HepG2 (cell line): ENCODE data around the gene CIROP. TPM values are rescaled to one million over a fixed set of nuclear protein-coding genes. Genes with fewer than 3 reads are reported as not detected.

Experiments used
- ATAC-seq: fragments of 200-7000 bp; cut with Tn5 transposase; 3 replicates; pipeline ENCODE4 v1.9.1; 2020; ENCODE audit warnings: mild to moderate bottlenecking, moderate library complexity
- BruUV-seq: library from RNA; stranded (reverse); fragments of 400-500 nt; replicated peaks from 2 replicates; lab custom pipeline; 2021; lab: Mats Ljungman, UMichigan
- CTCF ChIA-PET: fragments of 300-600 bp; formaldehyde crosslinking; extraction: SDS; loops from one replicate; lab custom pipeline; 2021; ENCODE audit warnings: low total read pairs, inconsistent platforms, low intra/inter-chr PET ratio; lab: Yijun Ruan, JAX
- POLR2A ChIA-PET: fragments of 350-600 bp; sonication (Branson Sonifier 250); formaldehyde crosslinking; loops from one replicate; lab custom pipeline; 2020; ENCODE audit warnings: antibody characterized with exemption, inconsistent platforms; lab: Yijun Ruan, JAX
- DNase-seq: peaks from one replicate; pipeline ENCODE4 v3.0.0-alpha.2; 2015; ENCODE audit warnings: low spot score
- FAIRE-seq: peaks from 3 replicates; lab custom pipeline; 2011; peaks lifted over from hg19 to GRCh38; lab: Jason Lieb, UNC
- H2AFZ ChIP-seq: one replicate; pipeline ENCODE4 v1.6.1; 2011; ENCODE audit warnings: low read length, inconsistent platforms
- H3K27ac ChIP-seq: fragments of 300-600 bp; 3 replicates; pipeline ENCODE4 v1.8.0; 2011; ENCODE audit warnings: mixed run types, mild to moderate bottlenecking, mixed read lengths, low read length, inconsistent platforms; ENCODE audit not compliant: insufficient read depth; ENCODE audit errors: extremely low read length
- H3K27me3 ChIP-seq, 2 experiments: fragments of 200-600 bp in 1 of 2; 2 replicates in 1 of 2; 3 replicates in 1 of 2; pipeline versions ENCODE4 v1.6.0 to v1.8.0; 2011; ENCODE audit warnings: low read length in 2 of 2, mild to moderate bottlenecking in 2 of 2, moderate library complexity in 2 of 2, inconsistent platforms in 1 of 2; ENCODE audit not compliant: insufficient read depth in 2 of 2, control insufficient read depth in 1 of 2
- H3K36me3 ChIP-seq, 2 experiments: fragments of 200-600 bp in 1 of 2; replicated peaks in 1 of 2; 2 replicates in 1 of 2; 3 replicates in 1 of 2; pipeline versions ENCODE4 v1.5.1 to v1.8.0; 2011; ENCODE audit warnings: low read length in 2 of 2, inconsistent platforms in 1 of 2; ENCODE audit not compliant: insufficient read depth in 2 of 2, control insufficient read depth in 1 of 2
- H3K4me1 ChIP-seq: 2 replicates; pipeline ENCODE4 v1.5.1; 2012; ENCODE audit warnings: low read length, inconsistent platforms; ENCODE audit not compliant: insufficient read depth
- H3K4me2 ChIP-seq: 2 replicates; pipeline ENCODE4 v1.6.0; 2011; ENCODE audit warnings: low read depth, low read length, inconsistent platforms
- H3K4me3 ChIP-seq, 3 experiments: fragments of 200-600 bp in 1 of 3; sonication (generic), shearing (Covaris generic) in 1 of 3; replicated peaks in 1 of 3; 2 replicates each; pipeline ENCODE4 v1.5.1; 2011 to 2016; ENCODE audit warnings: low read length in 3 of 3, inconsistent platforms in 2 of 3, low read depth in 2 of 3, mild to moderate bottlenecking in 2 of 3, control low read depth in 1 of 3, mixed read lengths in 1 of 3; ENCODE audit not compliant: insufficient read depth in 1 of 3
- H3K79me2 ChIP-seq: one replicate; pipeline ENCODE4 v1.6.1; 2011; ENCODE audit warnings: low read length, inconsistent platforms; ENCODE audit not compliant: insufficient read depth
- H3K9ac ChIP-seq: 2 replicates; pipeline ENCODE4 v1.6.0; 2011; ENCODE audit warnings: mild to moderate bottlenecking, low read depth, low read length, inconsistent platforms; ENCODE audit not compliant: insufficient read depth
- H3K9me3 ChIP-seq: 2 replicates; pipeline ENCODE4 v1.5.1; 2012; ENCODE audit warnings: mild to moderate bottlenecking, low read length
- H4K20me1 ChIP-seq: 2 replicates; pipeline ENCODE4 v1.6.0; 2011; ENCODE audit warnings: inconsistent platforms, mild to moderate bottlenecking, low read length, moderate library complexity; ENCODE audit not compliant: insufficient read depth
- ATF7 ChIP-seq, 2 experiments: fragments of 450-650 bp in 1 of 2; sonication (generic) in 1 of 2; formaldehyde crosslinking in 1 of 2; IDR thresholded peaks; 2 replicates each; pipeline versions ENCODE4 v1.4.0 to v1.6.1; 2016 to 2020; ENCODE audit warnings: antibody characterized with exemption in 1 of 2, mild to moderate bottlenecking in 1 of 2, missing genetic modification reagents in 1 of 2
- ATM ChIP-seq: fragments of 450-650 bp; IDR thresholded peaks from 2 replicates; pipeline ENCODE4 v1.7.1; 2017; ENCODE audit warnings: mild to moderate bottlenecking, borderline replicate concordance
- CENPBD1 ChIP-seq: sonication (generic); formaldehyde crosslinking; IDR thresholded peaks from 2 replicates; pipeline ENCODE4 v1.8.0; 2022; ENCODE audit warnings: missing genetic modification reagents, low read depth, mild to moderate bottlenecking, borderline replicate concordance
- DMAP1 ChIP-seq: IDR thresholded peaks from 2 replicates; pipeline ENCODE4 v1.6.1; 2016
- FOXA1 ChIP-seq, 2 experiments: fragments of 450-650 bp in 1 of 2; sonication (generic) in 1 of 2; formaldehyde crosslinking in 1 of 2; IDR thresholded peaks; 2 replicates each; pipeline versions ENCODE4 v1.4.0 to v1.6.1; 2016 to 2020; ENCODE audit warnings: missing genetic modification reagents in 1 of 2
- FUBP1 ChIP-seq: sonication (generic); formaldehyde crosslinking; IDR thresholded peaks from 2 replicates; pipeline ENCODE4 v1.5.1; 2020; ENCODE audit warnings: missing genetic modification reagents, mild to moderate bottlenecking, borderline replicate concordance
- IKZF1 ChIP-seq: fragments of 450-650 bp; IDR thresholded peaks from 2 replicates; pipeline ENCODE4 v1.7.1; 2016
- ISL2 ChIP-seq: sonication (generic); formaldehyde crosslinking; IDR thresholded peaks from 2 replicates; pipeline ENCODE4 v1.5.0; 2020; ENCODE audit warnings: missing genetic modification reagents
- KLF11 ChIP-seq: IDR thresholded peaks from 2 replicates; pipeline ENCODE4 v1.6.1; 2016; ENCODE audit warnings: missing compliant biosample characterization
- MATR3 ChIP-seq: sonication (generic); formaldehyde crosslinking; IDR thresholded peaks from 2 replicates; pipeline ENCODE4 v1.4.0; 2020; ENCODE audit warnings: missing genetic modification reagents
- MTA3 ChIP-seq: sonication (generic); formaldehyde crosslinking; IDR thresholded peaks from 2 replicates; pipeline ENCODE4 v1.4.0; 2020; ENCODE audit warnings: missing genetic modification reagents
- NBN ChIP-seq: fragments of 450-650 bp; conservative IDR thresholded peaks from 2 replicates; pipeline ENCODE4 v1.6.1; 2017
- NR2F6 ChIP-seq, 2 experiments: IDR thresholded peaks; 2 replicates each; pipeline ENCODE4 v1.6.1; 2016; ENCODE audit warnings: antibody characterized with exemption in 1 of 2, mild to moderate bottlenecking in 1 of 2
- NRL ChIP-seq: sonication (generic); formaldehyde crosslinking; IDR thresholded peaks from 2 replicates; pipeline ENCODE4 v1.5.0; 2020; ENCODE audit warnings: missing genetic modification reagents, mild to moderate bottlenecking, moderate library complexity, borderline replicate concordance
- PCBP2 ChIP-seq: fragments of 200-400 bp; formaldehyde crosslinking; optimal IDR thresholded peaks from 2 replicates; pipeline ENCODE3; 2018; ENCODE audit warnings: low read length, low read depth; ENCODE audit not compliant: poor library complexity, severe bottlenecking
- RAD51 ChIP-seq: fragments of 450-650 bp; IDR thresholded peaks from 2 replicates; pipeline ENCODE4 v1.6.1; 2016; ENCODE audit warnings: borderline replicate concordance
- SOX6 ChIP-seq, 2 experiments: fragments of 450-650 bp in 1 of 2; sonication (generic) in 1 of 2; formaldehyde crosslinking in 1 of 2; IDR thresholded peaks; 2 replicates each; pipeline versions ENCODE4 v1.4.0 to v1.6.1; 2017 to 2020; ENCODE audit warnings: antibody characterized with exemption in 1 of 2, mild to moderate bottlenecking in 1 of 2, missing genetic modification reagents in 1 of 2
- U2AF1 ChIP-seq: fragments of 200-400 bp; formaldehyde crosslinking; optimal IDR thresholded peaks from 2 replicates; pipeline ENCODE3; 2017; ENCODE audit warnings: mild to moderate bottlenecking, low read depth, low read length
- ZNF557 ChIP-seq: sonication (generic); formaldehyde crosslinking; IDR thresholded peaks from 2 replicates; pipeline ENCODE4 v1.4.0; 2020; ENCODE audit warnings: missing genetic modification reagents
- WGBS: methylation state at CpG from one replicate; pipeline ENCODE4 v1.1.6; 2017; ENCODE audit warnings: low lambda C conversion rate; 5-methylcytosine and 5-hydroxymethylcytosine counted together
- in situ Hi-C: cut with HindIII; loops from 2 replicates; pipeline ENCODE4 v1.10.0; 2017; ENCODE audit warnings: low pct_unique_long_range_greater_than_20kb; ENCODE audit not compliant: extremely low pct_ligation_motif_present
- intact Hi-C: fragments of 100-400 bp; cut with micrococcal nuclease; formaldehyde crosslinking; loops from one replicate; pipeline ENCODE4 v1.10.0; 2022; ENCODE audit not compliant: unreplicated experiment
- polyA plus RNA-seq, 8 experiments: library from polyadenylated mRNA; depleted of rRNA in 3 of 8; stranded (reverse) in 7 of 8; unstranded in 1 of 8; fragments of >200 nt; fragmentation: Illumina TruSeq in 4 of 8; extraction: Trizol in 4 of 8; gene quantifications; 2 replicates each; pipeline versions ENCODE4 v1.2.1 to v1.2.3, GENCODE V29; 2011 to 2016; ENCODE audit warnings: low read depth in 4 of 8, missing spikeins in 1 of 8, mixed read lengths in 1 of 8; ENCODE audit not compliant: insufficient read depth in 1 of 8
- total RNA-seq, 5 experiments: library from RNA; depleted of rRNA; stranded (reverse); fragments of >200 nt; fragmentation: Illumina TruSeq; extraction: Trizol; gene quantifications; 2 replicates each; pipeline ENCODE4 v1.2.3, GENCODE V29; 2016; ENCODE audit warnings: low read depth in 1 of 5

Gene CIROP
- total and polyA plus RNA-seq, 2 of the 13 experiments (the other 11 are each of a cell fraction or from before 2014, with no cell fraction given): 0.07 TPM; not detected in 1

GRCh38 chr14:23112359-23113178 lies 7.8 kb upstream of the CIROP start (continued):
- 0 out of 2 replicates have a peak, but pooled peaks have one; percentile 22 for TF ChIP-seq NRL

- ChIA-PET POLR2A (interaction anchor here (6.6 kb wide), 1 partner anchor 16 kb away, joined by 66 read pairs; the partner anchor contains the start of genes ACIN1 and C14orf119), CTCF (interaction anchor here (1.6 to 2.8 kb wide), 3 partner anchors 10 to 42 kb away, joined by 5 to 30 read pairs (median 5); no protein-coding TSS in a partner anchor)
- no peak for DNase-seq
- Histone ChIP-seq H2AFZ (no peak overlapping the region), H3K9ac (no peak overlapping the region), H3K27me3 (peaks cover 30 to 61% of the 10 kb centered on the region in 2 experiments), H3K4me3 (no peak overlapping the region), H3K27ac (no peak overlapping the region), H3K9me3 (no peaks in the 10 kb centered on the region), H4K20me1 (no peaks in the 10 kb centered on the region), H3K4me2 (no peak overlapping the region), H3K79me2 (no peaks in the 10 kb centered on the region), H3K36me3 (no peaks in the 10 kb centered on the region), H3K4me1 (peaks cover 39% of the 10 kb centered on the region)
- no TSS peak for BruUV-seq
- intact Hi-C loops: no loop called here
- in situ Hi-C loops: no loop called here
- 2% methylated on average over 5 of the region's 5 CpGs for WGBS
- FAIRE-seq: no peak
- ATAC-seq: no peak
- TF ChIP-seq DMAP1 (CRISPR knock-in tag) (no peak), SOX6 (IDR thresholded peaks at IDR 0.05) (0 out of 2 replicates have a peak, but pooled peaks have one; percentile 74), SOX6 (CRISPR knock-in tag; IDR thresholded peaks at IDR 0.05) (no peak), FUBP1 (no peak), ATF7 (IDR thresholded peaks at IDR 0.05) (0 out of 2 replicates have a peak, but pooled peaks have one; percentile 8), ATF7 (CRISPR knock-in tag; IDR thresholded peaks at IDR 0.05) (no peak), KLF11 (CRISPR knock-in tag) (no peak), MATR3 (CRISPR knock-in tag) (no peak), MTA3 (CRISPR knock-in tag) (no peak), FOXA1 (IDR thresholded peaks at IDR 0.05) (peak; percentile 25; the same call in 1 of the 2 replicates), FOXA1 (CRISPR knock-in tag; IDR thresholded peaks at IDR 0.05) (no peak), RAD51 (peak; percentile 30; the same call in 1 of the 2 replicates), ATM (no peak), PCBP2 (no peak), ISL2 (no peak), U2AF1 (no peak), NR2F6 (IDR thresholded peaks at IDR 0.05) (no peak), NR2F6 (CRISPR knock-in tag; IDR thresholded peaks at IDR 0.05) (no peak), IKZF1 (peak; percentile 87; the same call in 1 of the 2 replicates), NBN (0 out of 2 replicates have a peak, but pooled peaks have one; percentile 89), ZNF557 (CRISPR knock-in tag) (no peak), CENPBD1 (CRISPR knock-in tag) (no peak)
Observed at GRCh38 chr14:23110579-23111365, 6.0 kb upstream of the CIROP start.
